GM21717 (cell line): ENCODE data around the gene MRPL4.

ENCODE experiments used
- ATAC-seq: cut with Tn5 transposase; IDR thresholded peaks from one replicate; pipeline ENCODE4 v1.9.1; 2021; ENCODE audit warnings: mild to moderate bottlenecking, moderate library complexity; ENCODE audit not compliant: unreplicated experiment

MRPL4 gene

GRCh38 chr19:10251792-10252694, at the start of gene MRPL4:
Gene MRPL4 (plus strand): TSS chr19:10252214. CDS start chr19:10252254, 40 bp downstream.
- peak; percentile 71 for ATAC-seq

GRCh38 chr19:10203686-10204085, 48.3 kb upstream of the MRPL4 start:
- ATAC-seq, result no peak

- no peak for ATAC-seq
Observed at GRCh38 chr19:10205636-10206035, 46.4 kb upstream of the MRPL4 start.

GRCh38 chr19:10206226-10206885, 45.7 kb upstream of the MRPL4 start:
- ATAC-seq, result no peak

- ATAC-seq, result no peak
Observed at GRCh38 chr19:10207026-10207425, 45.0 kb upstream of the MRPL4 start.

- no peak for ATAC-seq
Observed at GRCh38 chr19:10209315-10209714, 42.7 kb upstream of the MRPL4 start.

GRCh38 chr19:10211061-10211460, 41.0 kb upstream of the MRPL4 start:
- no peak for ATAC-seq

- ATAC-seq, result no peak
Observed at GRCh38 chr19:10211691-10212090, 40.3 kb upstream of the MRPL4 start.

GRCh38 chr19:10214784-10215183, 37.2 kb upstream of the MRPL4 start:
- ATAC-seq, result no peak

GRCh38 chr19:10217085-10217484, 34.9 kb upstream of the MRPL4 start:
- ATAC-seq, result no peak

GRCh38 chr19:10219678-10220077, 32.3 kb upstream of the MRPL4 start:
- ATAC-seq, result peak; percentile 58

GRCh38 chr19:10220695-10221094, 31.3 kb upstream of the MRPL4 start:
- ATAC-seq, result no peak

- ATAC-seq, result no peak
Observed at GRCh38 chr19:10222201-10222890, 29.7 kb upstream of the MRPL4 start.

GRCh38 chr19:10223488-10224213, 28.4 kb upstream of the MRPL4 start:
- no peak for ATAC-seq

GRCh38 chr19:10224337-10224736, 27.7 kb upstream of the MRPL4 start:
- no peak for ATAC-seq

- no peak for ATAC-seq
Observed at GRCh38 chr19:10226021-10226375, 26.0 kb upstream of the MRPL4 start.

- ATAC-seq, result no peak
Observed at GRCh38 chr19:10226376-10227025, 25.5 kb upstream of the MRPL4 start.

- ATAC-seq, result no peak
Observed at GRCh38 chr19:10227026-10227971, 24.7 kb upstream of the MRPL4 start.

- no peak for ATAC-seq
Observed at GRCh38 chr19:10228393-10228792, 23.6 kb upstream of the MRPL4 start.
